Right lung (tissue), 5 donors: ENCODE measurements around the gene SIX3. TPM values are rescaled to one million over a fixed set of nuclear protein-coding genes. Genes with fewer than 3 reads are reported as not detected.

Source experiments
- DNase-seq, 2 donors: peaks; one replicate each; pipeline ENCODE4 v3.0.0-alpha.2; 2013
- polyA plus RNA-seq, 5 donors: library from polyadenylated mRNA; unstranded; fragments of 120-200 nt; gene quantifications; one replicate each; pipeline versions ENCODE4 v1.2.1 to v1.2.3, GENCODE V29; 2013; ENCODE audit warnings: inconsistent platforms in 1 of 5, low replicate concordance in 1 of 5; ENCODE audit not compliant: insufficient read length in 5 of 5, insufficient read depth in 1 of 5

The SIX3 gene
- polyA plus RNA-seq, 5 donors: not detected

DNA sequence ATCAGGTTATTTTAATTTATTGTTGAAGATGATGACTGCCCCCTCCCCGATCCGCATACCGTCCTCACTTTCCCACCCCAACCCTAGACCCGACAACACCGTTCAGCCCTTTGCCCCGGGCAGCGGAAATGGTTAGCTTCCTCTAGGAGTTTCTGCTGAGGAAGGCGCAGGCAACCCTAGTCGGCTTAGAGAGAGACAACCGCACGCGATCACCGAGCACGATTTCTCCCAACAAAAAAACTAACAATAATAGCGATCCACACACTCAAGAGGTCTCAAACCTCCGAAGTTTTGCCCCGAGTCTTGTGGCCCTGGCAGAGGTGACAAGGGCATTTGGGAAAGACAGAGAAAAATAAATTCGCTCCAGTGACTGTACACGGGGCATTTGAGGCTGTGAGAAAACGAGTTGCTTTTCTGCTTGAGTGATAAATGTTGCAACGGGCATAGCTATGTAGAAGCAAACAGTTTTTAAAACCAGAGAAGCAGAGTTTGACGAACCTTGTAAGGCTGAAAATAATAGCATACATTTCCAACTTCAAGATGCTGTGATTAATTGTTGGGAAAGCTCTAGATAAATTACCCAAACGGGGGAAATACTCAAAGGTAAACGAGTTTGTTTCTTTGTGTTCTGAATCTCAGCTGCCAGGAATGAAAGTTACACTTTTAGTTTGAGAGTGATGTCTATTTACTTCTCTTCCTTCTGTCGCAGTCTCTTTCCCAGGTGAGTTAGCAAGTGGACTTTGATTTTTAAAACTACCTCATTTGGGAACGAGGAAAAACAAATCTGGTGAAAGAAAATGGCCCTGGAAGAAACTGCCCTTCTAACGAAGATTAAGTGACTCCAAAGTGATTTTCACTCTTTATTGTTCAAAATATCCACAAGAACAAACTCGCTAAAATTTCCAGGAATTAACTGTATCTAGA is 11.0 kb upstream of the SIX3 start:
- DNase-seq: no peak

DNA sequence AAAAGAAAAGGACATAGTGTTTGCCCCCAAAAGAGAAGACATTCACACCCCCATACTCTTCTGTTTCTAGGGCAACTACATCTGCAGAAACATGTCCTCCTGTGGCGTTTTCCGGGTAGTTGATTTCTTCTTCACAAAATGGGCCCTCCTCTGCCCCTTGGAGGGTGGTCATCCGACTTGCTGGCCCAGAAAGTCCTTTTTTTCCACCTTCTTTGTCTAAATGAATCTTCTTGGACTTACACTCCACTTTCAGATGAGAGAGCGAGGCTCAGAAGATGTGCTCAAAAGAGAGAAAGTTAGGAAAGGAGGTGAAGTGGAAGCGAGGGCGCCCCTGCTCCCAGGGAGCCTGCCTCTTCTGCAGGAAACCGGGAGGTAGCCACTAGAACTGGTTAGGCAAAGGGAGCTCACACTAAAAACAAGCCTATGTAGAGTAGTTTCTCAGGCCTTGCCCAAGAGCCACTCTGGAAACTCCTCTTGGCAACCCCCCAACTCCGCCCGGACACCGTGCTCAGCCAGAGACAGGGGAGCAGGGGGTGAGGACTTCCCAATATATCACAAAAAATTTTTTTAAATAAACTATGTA is 10.2 kb upstream of the SIX3 start:
- no peak for DNase-seq

DNA sequence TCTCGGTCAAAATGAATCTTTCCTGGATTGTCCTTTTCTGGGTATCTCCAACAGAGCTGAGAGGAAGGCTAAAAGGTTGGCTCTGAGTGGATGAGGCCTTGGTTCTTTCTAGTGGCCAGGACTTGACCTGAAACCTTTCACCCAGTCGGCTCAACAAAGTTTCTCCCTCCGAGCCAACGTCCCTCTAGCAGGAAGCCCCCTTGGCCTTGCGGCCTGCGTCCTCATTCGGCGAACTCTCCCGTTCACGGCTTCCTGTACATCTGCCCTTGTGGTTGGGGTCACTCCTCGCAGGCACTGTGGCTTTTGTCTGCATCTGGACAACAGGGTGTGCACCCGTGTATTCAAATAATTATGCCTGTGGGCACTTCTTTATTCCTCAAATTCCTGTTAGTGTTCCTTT is 9.4 kb upstream of the SIX3 start:
- DNase-seq: no peak

DNA sequence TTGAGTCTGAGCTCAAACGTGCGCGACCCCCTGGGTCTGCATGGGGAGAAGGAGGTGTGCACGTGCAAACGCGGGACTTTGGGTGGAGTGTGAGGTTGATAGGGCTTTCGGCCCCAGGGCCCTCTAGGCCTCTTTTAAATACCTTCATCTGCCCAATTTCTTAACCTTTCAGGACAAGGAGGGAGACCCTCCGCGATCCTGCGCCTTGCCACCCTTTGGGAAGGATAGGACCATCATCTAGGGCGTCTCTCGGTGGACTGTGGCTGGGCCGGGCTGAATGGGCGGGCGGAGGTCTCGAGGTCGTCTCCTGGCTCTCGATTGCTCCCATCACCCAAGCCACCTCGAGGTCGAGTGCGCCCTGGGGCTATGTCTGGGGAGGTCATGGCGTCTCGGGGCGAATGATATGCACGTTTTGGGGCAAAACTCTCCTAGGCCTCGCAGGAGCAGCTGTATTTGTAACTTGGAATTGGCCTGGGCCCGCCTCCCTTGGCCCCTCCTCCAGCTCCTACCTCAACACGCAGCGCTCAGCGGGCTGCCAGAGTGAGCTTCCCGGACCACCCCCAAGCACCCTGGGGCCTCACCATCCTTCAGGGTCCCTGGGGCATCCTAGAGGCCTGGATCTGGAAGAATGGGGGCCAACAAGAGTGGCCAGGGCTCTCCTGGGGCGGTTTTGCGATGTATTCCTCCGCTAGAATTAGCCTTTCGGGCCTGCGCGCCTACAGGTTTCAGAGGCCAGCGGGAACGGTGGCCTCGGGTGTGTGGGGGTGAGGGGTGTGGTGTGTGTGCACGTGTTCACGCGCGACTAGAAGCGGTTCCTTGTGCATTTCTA is 8.7 kb upstream of the SIX3 start:
- no peak for DNase-seq

DNA sequence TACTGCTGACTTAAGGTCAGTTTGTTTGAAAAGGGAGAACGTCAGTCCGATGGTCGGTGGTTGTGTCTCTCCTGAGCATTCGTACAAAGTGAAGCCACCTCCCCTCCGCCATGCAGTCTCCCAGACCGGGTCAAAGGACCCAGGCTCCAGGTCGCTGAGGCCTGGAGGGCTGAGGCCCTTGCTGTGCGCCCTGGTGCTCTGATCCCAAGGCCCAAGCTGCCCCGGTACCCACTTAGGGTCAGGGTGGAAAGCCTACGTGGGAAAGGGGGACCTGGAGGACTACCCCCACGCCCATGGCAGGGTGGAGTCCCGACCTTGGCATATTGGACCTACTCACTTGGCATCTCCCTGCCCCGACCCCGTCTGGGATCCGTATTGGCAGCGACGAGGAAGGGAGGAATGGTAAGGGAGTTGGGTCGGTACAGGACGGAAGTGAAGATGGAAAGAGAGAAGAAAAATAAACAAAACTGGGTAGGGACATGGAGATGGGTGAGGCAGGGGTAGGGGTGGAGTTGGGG is 8.0 kb upstream of the SIX3 start:
- DNase-seq: no peak

DNA sequence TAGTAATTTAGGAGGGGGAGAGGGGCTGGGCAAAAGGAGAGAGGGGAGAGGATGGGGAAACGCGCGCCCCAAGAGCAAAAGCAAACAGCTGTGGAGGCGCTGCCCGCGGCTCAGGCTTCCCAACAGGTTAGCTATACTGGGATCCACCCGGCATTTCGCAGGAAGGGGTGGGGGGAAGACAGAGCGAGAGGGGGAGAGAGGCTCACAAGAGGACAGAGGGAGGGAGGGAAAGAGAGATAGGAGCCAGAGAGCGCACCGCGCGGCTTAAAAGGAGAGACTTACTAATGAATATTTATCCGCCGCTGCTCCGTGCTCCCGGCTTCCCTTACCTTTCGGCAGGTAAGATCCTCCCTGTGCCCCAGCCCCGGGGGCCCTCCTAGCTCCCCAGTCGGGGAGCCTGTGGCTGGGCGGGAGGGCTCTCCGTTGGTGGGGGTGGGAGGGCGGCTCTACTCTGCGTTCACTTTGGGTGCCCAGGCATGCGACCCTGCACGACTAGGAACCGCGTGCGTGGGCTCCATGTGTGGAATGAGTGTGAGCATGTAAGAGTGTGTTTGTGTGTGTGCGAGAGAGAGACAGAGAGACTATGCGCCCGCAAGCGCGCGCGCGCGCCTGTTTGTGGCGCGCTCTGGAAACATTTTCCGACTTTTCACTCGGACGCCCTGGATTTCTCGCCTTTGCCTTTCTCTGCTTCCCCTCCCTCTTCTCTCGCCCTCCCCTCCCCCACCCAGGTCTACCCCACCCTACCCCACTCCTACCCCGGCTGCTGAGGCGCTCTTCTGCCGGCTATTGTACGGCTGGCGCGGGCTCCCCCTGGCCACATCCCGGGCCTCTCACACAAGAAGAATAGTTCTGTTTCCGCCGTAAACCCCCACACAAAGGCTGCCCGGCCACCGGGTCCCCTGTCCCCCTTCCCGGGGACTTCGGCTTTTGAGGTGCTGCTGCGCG is 7.2 kb upstream of the SIX3 start:
- DNase-seq: no peak

DNA sequence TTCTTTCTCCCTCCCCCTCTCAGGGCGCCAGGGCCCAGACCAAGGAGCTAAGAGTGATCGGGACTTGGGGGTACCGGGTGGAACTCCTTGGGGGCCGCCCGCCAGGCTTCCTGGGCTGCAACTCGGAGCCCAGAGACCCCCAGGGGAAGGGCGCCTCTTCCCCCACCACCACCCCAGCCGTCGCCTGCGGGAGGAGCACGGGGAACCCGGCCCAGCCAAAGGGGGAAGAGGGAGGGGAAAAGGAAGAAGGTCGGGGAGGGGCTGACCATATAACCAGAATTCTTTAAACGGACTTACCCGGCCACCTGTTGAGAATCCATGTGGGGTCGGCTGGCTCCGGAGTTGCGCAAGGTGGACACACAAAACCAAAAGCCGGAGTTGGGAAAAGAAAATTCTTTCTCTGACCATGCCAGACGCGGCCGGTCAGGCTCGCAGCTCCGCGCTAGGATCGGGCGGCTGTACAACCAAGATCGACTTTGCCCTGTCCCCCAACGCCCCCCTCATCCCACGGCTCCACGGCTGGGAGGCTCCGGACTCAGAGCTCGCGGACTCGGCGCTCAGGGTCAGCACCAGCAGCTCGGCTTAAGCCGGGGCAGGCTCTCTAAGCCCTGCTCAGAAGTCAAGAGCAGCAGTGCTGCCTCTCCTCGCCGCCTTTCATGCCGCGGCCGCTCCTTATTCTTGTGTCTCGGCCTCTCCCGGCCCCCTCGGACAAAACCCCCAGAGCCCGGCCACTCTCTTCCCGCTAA is 6.3 kb upstream of the SIX3 start:
- DNase-seq: no peak

DNA sequence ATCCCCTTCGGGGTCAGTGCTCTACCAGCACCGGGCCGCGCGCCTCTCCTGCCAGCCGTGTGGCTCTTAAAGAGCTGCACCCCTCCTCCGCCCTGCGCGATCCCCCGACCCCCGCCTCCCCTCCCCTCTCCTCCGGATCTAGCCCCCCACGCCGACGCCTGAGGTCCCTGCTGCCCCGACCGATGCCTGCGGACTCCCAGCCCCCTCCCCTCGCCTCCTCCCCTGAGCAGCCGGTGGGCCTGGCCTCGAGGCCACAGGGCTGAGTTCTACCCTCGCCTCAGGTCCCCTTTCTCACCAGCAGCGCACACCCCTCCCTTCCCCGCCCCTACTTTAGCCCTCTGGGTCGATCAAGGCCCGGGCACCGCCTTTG is 5.8 kb upstream of the SIX3 start:
- DNase-seq: no peak

DNA sequence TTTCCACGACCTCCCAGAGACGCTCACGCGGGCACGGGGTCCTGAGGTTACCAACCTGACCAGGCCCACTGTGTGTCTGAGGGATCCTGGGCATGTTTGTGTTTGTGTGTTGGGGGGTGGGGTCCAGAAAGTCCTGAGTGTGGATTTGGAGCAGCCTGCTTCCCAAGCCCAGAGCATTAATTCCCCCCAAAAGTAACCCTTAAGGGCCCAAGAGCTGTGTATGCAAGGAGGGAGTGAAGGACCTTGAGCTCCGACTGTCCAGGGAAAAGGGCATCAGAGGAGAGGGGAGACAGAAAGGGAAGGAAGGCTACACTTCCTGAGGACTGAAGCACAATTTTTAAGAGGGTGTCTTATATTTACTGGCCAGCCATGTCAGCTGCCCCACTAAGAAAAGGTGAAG is 5.2 kb upstream of the SIX3 start:
- no peak for DNase-seq

DNA sequence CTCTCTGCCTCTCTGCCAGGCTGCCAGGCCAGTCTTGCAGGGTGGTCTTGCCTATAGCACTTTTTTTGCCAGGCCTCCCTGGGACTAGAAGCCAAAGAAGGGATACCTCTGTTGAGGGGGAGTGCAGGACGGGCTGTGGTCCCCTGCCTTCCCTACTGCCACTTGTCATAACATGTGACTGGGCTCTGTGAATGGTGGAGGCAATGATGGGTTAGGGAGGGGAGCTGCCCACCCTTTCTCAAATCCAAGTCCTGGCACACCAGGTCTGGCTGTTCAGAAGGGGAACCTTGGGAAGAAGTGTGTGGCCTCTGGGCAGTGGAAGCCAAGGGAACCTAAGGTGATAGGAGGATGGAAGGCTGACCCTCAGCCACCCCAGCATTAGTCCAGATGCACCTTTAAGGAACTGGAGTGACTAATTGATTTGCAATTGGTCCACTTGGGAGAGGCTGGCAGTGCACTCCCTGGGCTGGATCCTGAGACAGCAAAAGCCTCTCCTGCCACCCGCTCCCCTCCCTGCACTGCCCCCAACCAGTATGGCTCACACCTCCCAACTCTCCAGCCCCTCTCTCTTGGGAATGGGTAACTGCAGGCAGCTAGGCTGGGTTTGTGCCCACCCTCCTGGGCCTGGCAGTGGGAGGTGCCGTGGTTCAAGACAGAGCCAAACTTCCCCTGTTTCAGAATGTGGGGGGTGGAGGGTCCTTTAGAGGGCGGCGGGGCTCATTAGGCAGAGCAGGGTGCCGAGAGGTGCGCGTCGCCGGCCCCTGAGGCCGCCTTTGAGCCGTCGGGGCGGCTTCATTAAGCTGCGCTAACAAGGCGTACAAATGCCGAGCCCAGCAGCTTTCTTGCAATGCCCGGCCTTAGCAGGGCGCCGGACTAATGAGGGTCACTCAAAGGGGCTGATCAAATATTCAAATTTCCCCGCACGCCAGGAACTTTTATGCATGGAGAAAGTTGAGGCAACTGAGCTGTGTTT is 4.5 kb upstream of the SIX3 start:
- DNase-seq: no peak

DNA sequence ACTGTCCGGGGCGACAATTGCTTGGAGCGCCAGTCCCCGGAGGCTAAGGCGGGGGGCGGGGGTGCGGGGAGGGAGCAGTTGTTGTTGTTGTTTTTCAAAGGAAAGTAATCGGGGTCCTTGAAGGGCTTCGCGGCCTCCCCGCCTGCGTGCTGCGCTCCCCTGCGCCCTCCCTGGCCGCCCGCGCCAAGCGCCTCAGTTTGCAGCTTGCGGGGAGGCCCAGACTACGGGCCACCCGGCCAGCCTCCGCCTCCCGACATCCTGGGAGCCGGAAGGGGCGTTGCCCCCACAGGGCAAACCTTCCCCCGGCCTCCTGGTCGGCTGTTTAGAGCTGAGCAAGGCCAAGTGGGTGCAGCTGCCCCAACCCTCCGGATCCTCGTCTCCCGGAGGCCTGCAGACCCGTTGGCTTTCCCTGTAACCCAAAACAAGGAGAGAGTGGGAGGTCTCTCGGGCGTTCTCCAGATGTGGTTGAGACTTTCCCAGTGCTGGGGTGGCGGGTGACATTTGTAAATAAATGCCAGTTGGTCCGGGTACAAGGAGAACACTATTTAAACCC is 3.7 kb upstream of the SIX3 start:
- DNase-seq: no peak

DNA sequence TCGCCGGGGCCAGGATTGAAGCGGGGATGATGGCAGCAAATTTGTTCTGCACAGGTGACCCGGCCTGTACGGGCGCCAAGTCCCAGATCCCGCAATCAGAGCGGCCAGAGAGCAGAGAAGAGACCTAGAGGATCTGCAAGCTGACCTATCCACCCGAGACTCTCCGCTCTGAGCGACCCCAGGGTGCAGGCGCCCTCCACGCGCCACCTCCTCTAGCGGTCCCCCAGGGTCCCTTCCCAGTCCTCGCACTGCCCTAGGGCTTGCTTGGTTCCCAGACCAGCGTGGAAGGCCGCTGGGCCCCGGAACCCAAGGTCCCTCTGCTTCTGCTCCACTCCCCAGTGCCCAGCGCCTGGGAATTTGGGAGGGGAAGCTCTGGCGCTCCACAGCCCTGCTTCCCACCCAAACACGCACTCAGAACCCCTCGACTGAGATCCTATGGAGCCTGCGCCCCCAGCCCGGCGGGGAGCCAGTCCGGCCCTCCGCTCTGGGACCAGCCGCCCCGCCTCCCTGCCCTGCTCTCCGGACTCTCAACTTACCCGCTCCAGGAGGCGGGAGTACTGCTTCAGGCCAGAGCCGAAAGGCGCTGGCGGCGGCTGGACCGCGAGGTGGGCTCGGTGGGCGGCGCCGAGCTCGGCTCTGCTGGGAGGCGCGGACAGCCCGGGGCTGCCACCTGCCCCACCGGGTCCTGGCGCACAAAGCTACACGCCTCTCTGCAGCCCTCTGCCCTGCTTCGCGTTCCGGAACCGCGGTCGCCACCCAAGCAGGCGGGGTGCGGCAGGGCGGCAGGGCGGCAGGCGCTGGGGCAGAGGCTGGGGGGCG is 3.0 kb upstream of the SIX3 start:
- no peak for DNase-seq

DNA sequence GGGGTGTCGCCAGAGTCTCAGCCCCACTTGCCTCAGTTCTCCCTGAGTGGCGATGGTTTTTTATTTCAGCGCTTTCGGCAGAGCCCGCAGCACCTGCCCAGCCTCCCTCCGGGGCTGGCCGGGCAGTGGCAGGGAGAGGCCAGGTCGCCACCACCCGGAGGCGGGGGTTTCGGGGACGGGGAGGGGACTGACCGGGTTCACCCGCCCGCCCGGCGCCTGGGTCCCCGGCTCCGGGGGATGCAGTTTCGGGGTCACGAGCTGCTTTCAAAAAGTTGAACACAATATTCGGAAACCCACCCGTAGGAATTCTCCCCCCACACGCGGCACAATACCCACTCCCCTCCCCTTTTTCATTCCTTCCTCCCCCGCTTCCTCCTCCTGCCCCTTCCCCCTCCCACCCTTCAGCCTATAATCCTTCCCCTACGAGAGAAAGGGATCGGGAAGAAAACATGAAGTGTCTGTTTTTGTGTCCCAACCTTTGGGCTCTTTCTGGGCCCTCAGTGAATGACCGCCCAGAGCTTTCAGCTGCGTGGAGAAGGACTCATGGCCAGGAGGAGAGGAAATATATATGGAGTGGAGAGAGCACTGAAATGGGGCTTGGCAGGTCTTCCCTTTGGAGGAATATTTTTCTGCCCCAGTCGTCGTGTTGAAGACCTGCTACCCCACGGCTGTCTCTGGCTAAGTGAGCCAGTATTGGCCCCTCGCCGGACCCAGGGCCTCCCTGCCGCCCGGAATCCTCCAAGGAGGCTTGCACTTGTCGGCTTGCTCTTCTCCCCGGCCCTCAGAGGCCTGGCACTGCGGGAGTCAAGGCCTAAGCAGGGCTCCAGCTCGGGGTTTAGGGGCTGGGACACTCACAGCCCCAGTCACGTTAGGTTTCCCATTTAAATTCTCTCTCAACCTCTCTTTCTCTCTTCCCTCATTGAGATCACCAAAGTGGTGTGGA is 2.1 kb upstream of the SIX3 start:
- no peak for DNase-seq

DNA sequence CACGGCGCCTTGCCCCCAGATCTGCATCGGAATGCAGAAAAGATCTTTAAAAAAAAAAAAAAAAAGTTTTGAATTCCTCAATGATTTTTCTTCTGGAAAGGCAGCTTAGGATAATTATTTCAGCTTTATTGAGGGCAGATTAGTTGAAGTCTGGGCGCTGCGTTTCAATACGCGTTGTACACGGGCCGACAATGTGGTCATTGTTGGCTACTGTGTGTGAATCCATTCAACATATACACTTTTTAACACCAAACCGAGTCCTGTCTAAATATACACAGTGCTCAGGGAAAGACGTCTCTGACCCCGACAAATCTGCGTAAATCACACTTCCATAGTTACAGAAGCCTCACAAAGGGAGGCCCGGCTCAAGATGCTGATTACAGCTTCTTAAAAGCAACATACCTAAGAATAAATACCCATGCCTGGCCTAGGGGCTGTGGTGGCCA is 1.4 kb upstream of the SIX3 start:
- DNase-seq: no peak

DNA sequence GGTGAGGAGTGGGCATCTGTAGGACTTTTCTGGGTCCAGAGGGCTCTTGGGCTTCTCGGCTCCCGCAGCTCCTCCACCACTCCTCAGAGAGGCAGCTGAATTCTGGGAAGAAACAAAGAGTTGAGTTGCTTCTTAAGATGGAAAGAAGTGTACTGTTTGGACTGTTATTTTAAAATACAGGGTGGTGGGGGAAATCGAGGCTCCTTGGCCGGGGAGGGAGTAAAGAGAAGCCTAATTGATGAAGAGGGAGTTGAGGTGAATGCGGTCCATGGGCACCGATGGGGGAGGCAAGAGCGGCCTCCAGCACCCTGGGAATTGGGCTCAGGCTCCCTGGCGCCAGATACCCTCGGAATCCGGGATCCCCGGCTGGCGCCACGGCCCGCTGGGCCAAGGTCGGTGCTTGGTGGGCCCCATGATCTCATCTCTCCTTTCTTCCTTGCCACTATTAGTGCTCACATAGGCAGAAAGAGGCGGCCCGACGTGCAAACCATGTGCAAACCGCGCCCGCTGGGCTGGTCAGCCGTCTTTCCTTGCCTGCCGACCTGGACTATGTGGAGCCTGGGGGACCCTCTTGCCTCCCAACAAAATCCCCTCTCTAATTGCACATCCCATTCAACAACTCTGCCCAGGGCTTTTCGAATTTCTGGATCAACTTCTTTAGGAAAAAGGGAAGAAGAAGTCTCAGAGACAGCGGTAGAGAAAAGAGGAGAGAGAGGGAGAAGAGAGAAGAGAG is 604 bp upstream of the SIX3 start:
- no peak for DNase-seq
